H9 (cell line): ENCODE results near the gene OR10AD1. TPM values are rescaled to one million over a fixed set of nuclear protein-coding genes. Genes with fewer than 3 reads are reported as not detected.

Experiments
- DNase-seq: peaks from one replicate; pipeline ENCODE4 v3.0.0-alpha.2; 2017
- H2AFZ ChIP-seq: one replicate; pipeline ENCODE4 v1.6.1; 2013; ENCODE audit warnings: mild to moderate bottlenecking, low read length, control low read depth, moderate library complexity
- H2AK5ac ChIP-seq: 2 replicates; pipeline ENCODE4 v1.6.1; 2013; ENCODE audit warnings: low read length, control low read depth, mixed read lengths; ENCODE audit not compliant: insufficient read length
- H2BK120ac ChIP-seq: one replicate; pipeline ENCODE4 v1.6.1; 2013; ENCODE audit warnings: low read depth, mild to moderate bottlenecking, low read length, control low read depth, inconsistent platforms; ENCODE audit not compliant: poor library complexity, severe bottlenecking
- H2BK12ac ChIP-seq: 2 replicates; pipeline ENCODE4 v1.6.1; 2013; ENCODE audit warnings: low read length, control low read depth, mixed read lengths, low read depth; ENCODE audit not compliant: insufficient read length
- H2BK15ac ChIP-seq: 2 replicates; pipeline ENCODE4 v1.6.1; 2013; ENCODE audit warnings: low read depth, low read length, control low read depth
- H2BK20ac ChIP-seq: one replicate; pipeline ENCODE4 v1.6.1; 2013; ENCODE audit warnings: low read depth, mild to moderate bottlenecking, low read length, control low read depth, inconsistent platforms; ENCODE audit not compliant: poor library complexity, severe bottlenecking
- H2BK5ac ChIP-seq: 2 replicates; pipeline ENCODE4 v1.6.1; 2013; ENCODE audit warnings: low read length, control low read depth, mixed read lengths; ENCODE audit not compliant: insufficient read length
- H3K14ac ChIP-seq: 2 replicates; pipeline ENCODE4 v1.6.1; 2013; ENCODE audit warnings: low read length, control low read depth; ENCODE audit not compliant: insufficient read depth
- H3K18ac ChIP-seq: 2 replicates; pipeline ENCODE4 v1.6.1; 2013; ENCODE audit warnings: low read depth, mild to moderate bottlenecking, mixed read lengths, low read length, control low read depth; ENCODE audit not compliant: insufficient read length
- H3K23ac ChIP-seq: 2 replicates; pipeline ENCODE4 v1.6.1; 2013; ENCODE audit warnings: low read length, control low read depth, mixed read lengths, low read depth; ENCODE audit not compliant: insufficient read length
- H3K23me2 ChIP-seq: 2 replicates; pipeline ENCODE4 v1.6.1; 2013; ENCODE audit warnings: low read depth, mild to moderate bottlenecking, mixed read lengths, low read length, control low read depth; ENCODE audit not compliant: insufficient read length, poor library complexity, severe bottlenecking
- H3K27ac ChIP-seq: 2 replicates; pipeline ENCODE4 v1.5.1; 2013; ENCODE audit warnings: low read length, control low read depth, mixed read lengths, low read depth; ENCODE audit not compliant: insufficient read length
- H3K27me3 ChIP-seq: 2 replicates; pipeline ENCODE4 v1.6.1; 2013; ENCODE audit warnings: low read length, control low read depth, inconsistent platforms; ENCODE audit not compliant: insufficient read depth
- H3K4ac ChIP-seq: 2 replicates; pipeline ENCODE4 v1.6.1; 2013; ENCODE audit warnings: low read depth, mild to moderate bottlenecking, control low read depth, inconsistent platforms, low read length, moderate library complexity
- H3K4me1 ChIP-seq: 2 replicates; pipeline ENCODE4 v1.6.1; 2013; ENCODE audit warnings: low read length, control low read depth, inconsistent platforms; ENCODE audit not compliant: insufficient read depth
- H3K4me2 ChIP-seq: 2 replicates; pipeline ENCODE4 v1.6.1; 2013; ENCODE audit warnings: low read length, control low read depth, mixed read lengths; ENCODE audit not compliant: insufficient read length, insufficient read depth
- H3K56ac ChIP-seq: 2 replicates; pipeline ENCODE4 v1.6.1; 2013; ENCODE audit warnings: low read depth, mild to moderate bottlenecking, mixed read lengths, low read length, control low read depth; ENCODE audit not compliant: insufficient read length
- H3K79me1 ChIP-seq: 2 replicates; pipeline ENCODE4 v1.6.1; 2013; ENCODE audit warnings: low read depth, mild to moderate bottlenecking, moderate library complexity, low read length, control low read depth, inconsistent platforms; ENCODE audit not compliant: insufficient read depth, poor library complexity, severe bottlenecking
- H3K79me2 ChIP-seq: 2 replicates; pipeline ENCODE4 v1.6.1; 2013; ENCODE audit warnings: low read length, control low read depth, inconsistent platforms; ENCODE audit not compliant: insufficient read depth
- H3K9ac ChIP-seq: 2 replicates; pipeline ENCODE4 v1.6.1; 2013; ENCODE audit warnings: low read length, control low read depth, mixed read lengths; ENCODE audit not compliant: insufficient read length; ENCODE audit errors: extremely low read depth
- H3K9me3 ChIP-seq: one replicate; pipeline ENCODE4 v1.6.1; 2013; ENCODE audit warnings: low read depth, low read length, inconsistent platforms; ENCODE audit not compliant: control insufficient read depth
- H3T11ph ChIP-seq: one replicate; pipeline ENCODE4 v1.6.1; 2013; ENCODE audit warnings: mild to moderate bottlenecking, low read length, control low read depth, inconsistent platforms
- H4K20me1 ChIP-seq: one replicate; pipeline ENCODE4 v1.6.1; 2013; ENCODE audit not compliant: control insufficient read depth, insufficient read length, insufficient read depth
- H4K5ac ChIP-seq: 2 replicates; pipeline ENCODE4 v1.6.1; 2013; ENCODE audit warnings: low read depth, mild to moderate bottlenecking, mixed read lengths, low read length, control low read depth; ENCODE audit not compliant: insufficient read length
- H4K8ac ChIP-seq: replicated peaks from 2 replicates; pipeline ENCODE4 v1.6.1; 2013; ENCODE audit warnings: low read length, control low read depth, mixed read lengths, low read depth; ENCODE audit not compliant: insufficient read length
- H4K91ac ChIP-seq: 2 replicates; pipeline ENCODE4 v1.6.1; 2013; ENCODE audit warnings: low read depth, mild to moderate bottlenecking, moderate library complexity, mixed read lengths, low read length, control low read depth; ENCODE audit not compliant: insufficient read length
- H3K27ac Mint-ChIP-seq, 3 experiments: 2 replicates in 2 of 3; 3 replicates in 1 of 3; pipeline ENCODE4 v1.8.0; 2020 to 2021; ENCODE audit warnings: mixed read lengths in 3 of 3, mild to moderate bottlenecking in 1 of 3, moderate library complexity in 1 of 3
- H3K27me3 Mint-ChIP-seq: 2 replicates; pipeline ENCODE4 v1.8.0; 2021; ENCODE audit warnings: low read depth, mild to moderate bottlenecking, moderate library complexity, mixed read lengths
- H3K36me3 Mint-ChIP-seq, 3 experiments: 2 replicates in 2 of 3; 3 replicates in 1 of 3; pipeline ENCODE4 v1.8.0; 2020 to 2021; ENCODE audit warnings: low read depth in 3 of 3, mixed read lengths in 3 of 3; ENCODE audit not compliant: insufficient read depth in 1 of 3
- H3K4me1 Mint-ChIP-seq, 2 experiments: 2 replicates each; pipeline ENCODE4 v1.8.0; 2020; ENCODE audit warnings: mixed read lengths in 2 of 2
- H3K4me3 Mint-ChIP-seq, 2 experiments: 2 replicates in 1 of 2; 3 replicates in 1 of 2; pipeline ENCODE4 v1.8.0; 2020 to 2021; ENCODE audit warnings: mild to moderate bottlenecking in 2 of 2, mixed read lengths in 2 of 2, moderate library complexity in 1 of 2
- H3K9me3 Mint-ChIP-seq, 2 experiments: 2 replicates in 1 of 2; 3 replicates in 1 of 2; pipeline ENCODE4 v1.8.0; 2020; ENCODE audit warnings: mild to moderate bottlenecking in 2 of 2, mixed read lengths in 2 of 2, moderate library complexity in 1 of 2
- CTCF ChIP-seq: fragments of 200-600 bp; sonication (generic); conservative IDR thresholded peaks from 3 replicates; pipeline ENCODE4 v1.8.0; 2021; ENCODE audit warnings: antibody characterized with exemption, mild to moderate bottlenecking
- WGBS: extraction: QIAGEN DNeasy Blood & Tissue Kit; methylation state at CpG from one replicate; pipeline ENCODE4 v1.1.7; 2013; ENCODE audit warnings: missing lambda C conversion rate, low lambda C conversion rate, mixed read lengths; ENCODE audit not compliant: insufficient read length; ENCODE audit errors: extremely low coverage; 5-methylcytosine and 5-hydroxymethylcytosine counted together
- total RNA-seq: library from RNA; stranded (reverse); gene quantifications from 2 replicates; pipeline ENCODE4 v1.2.1, GENCODE V29; 2021

Gene OR10AD1
- total RNA-seq, 1 experiment from 2014 or later: not detected

DNA sequence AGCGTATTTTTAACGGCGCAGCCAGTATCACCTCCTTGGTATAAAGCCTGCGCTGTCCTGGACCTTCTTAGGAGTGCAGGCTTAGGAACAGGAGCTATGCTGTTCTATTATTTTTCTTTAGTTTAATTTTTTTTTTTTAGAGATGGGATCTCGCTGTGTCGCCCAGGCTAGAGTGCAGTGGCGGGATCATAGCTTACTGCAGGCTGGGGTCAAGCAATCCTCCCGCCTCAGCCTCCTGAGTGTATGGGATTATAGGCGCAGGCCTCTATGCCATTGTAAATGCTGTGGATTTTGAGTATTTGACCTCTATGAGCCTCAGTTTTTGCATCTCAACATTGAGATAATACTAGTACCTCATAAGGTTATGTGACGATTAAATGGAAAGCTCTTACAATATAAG, 4.1 kb downstream of the OR10AD1 start:
- Histone ChIP-seq H4K5ac (no peak overlapping the region), H2AK5ac (no peak overlapping the region), H3K9ac (peak overlapping the region; percentile 83), H2BK20ac (no peak overlapping the region), H3K9me3 (no peaks in the 10 kb centered on the region), H3K79me1 (no peaks in the 10 kb centered on the region), H2AFZ (no peak overlapping the region), H3T11ph (no peak overlapping the region), H2BK120ac (no peak overlapping the region), H4K20me1 (no peaks in the 10 kb centered on the region), H2BK12ac (no peak overlapping the region), H3K27me3 (peaks cover 4% of the 10 kb centered on the region; the same call in 1 of the 2 replicates), H3K4ac (no peak overlapping the region), H4K91ac (no peak overlapping the region), H3K4me2 (peak overlapping the region; percentile 80), H3K4me1 (no peaks in the 10 kb centered on the region), H3K14ac (0 out of 2 replicates have a peak overlapping the region, but pooled peaks have one; percentile 89), H3K18ac (peak overlapping the region; percentile 92), H3K27ac (no peak overlapping the region), H2BK15ac (no peak overlapping the region), H3K23ac (no peak overlapping the region), H3K23me2 (peaks cover 7% of the 10 kb centered on the region), H4K8ac (no peak overlapping the region), H3K56ac (no peak overlapping the region), H2BK5ac (no peak overlapping the region), H3K79me2 (no peaks in the 10 kb centered on the region)
- no peak for DNase-seq
- no peak for TF ChIP-seq CTCF
- H3K4me1 Mint-ChIP-seq: peaks cover 9 to 13% of the 10 kb centered on the region in 2 experiments; a peak in 3 of 4 replicates
- H3K27ac Mint-ChIP-seq: peak overlapping the region in 1 of 3 experiments; percentile 71; a peak in 2 of 7 replicates
- WGBS: no CpG with 5 or more reads among the region's 10 CpGs
- peaks cover 0 to 9% (median 3%) of the 10 kb centered on the region in 3 experiments; a peak in 2 of 7 replicates for H3K36me3 Mint-ChIP-seq
- peak overlapping the region; percentile 81 to 85 for H3K4me3 Mint-ChIP-seq
- H3K27me3 Mint-ChIP-seq: peaks cover 79% of the 10 kb centered on the region
- peaks cover 7 to 30% of the 10 kb centered on the region in 2 experiments for H3K9me3 Mint-ChIP-seq
